ENCODE data around the gene DNAJB2. TPM values are rescaled to one million over a fixed set of nuclear protein-coding genes. Genes with fewer than 3 reads are reported as not detected.
"Not testable (repeated sequence)": the region's sequence is repeated elsewhere in the genome, so short reads cannot be mapped to it uniquely, and the experiment has no call there.

DNAJB2 gene
- total RNA-seq, 4 donors from 2014 or later: 91.2 to 138 (median 107) TPM

- WGBS: 63% methylated on average over 2 of the region's 2 CpGs
- H3K4me1 ChIP-seq: peaks cover 6% of the 10 kb centered on the region
- no peaks in the 10 kb centered on the region for H3K36me3 ChIP-seq
- H3K27ac ChIP-seq: no peak overlapping the region
- H3K9me3 ChIP-seq: no peaks in the 10 kb centered on the region
- no peak overlapping the region for H3K4me3 ChIP-seq
- no peak for TF ChIP-seq CTCF (IDR thresholded peaks at IDR 0.05)
- TF ChIP-seq EP300 (IDR thresholded peaks at IDR 0.05): no peak
- TF ChIP-seq POLR2A (IDR thresholded peaks at IDR 0.05): no peak
- no peak for TF ChIP-seq POLR2AphosphoS5 (IDR thresholded peaks at IDR 0.05)
- no peak for DNase-seq (ENCODE audit: low spot score in 2 of 2)
- peaks cover 69% of the 10 kb centered on the region for H3K27me3 ChIP-seq
Measured at GRCh38 chr2:219304223-219304622, 25.1 kb downstream of the DNAJB2 start.

DNA sequence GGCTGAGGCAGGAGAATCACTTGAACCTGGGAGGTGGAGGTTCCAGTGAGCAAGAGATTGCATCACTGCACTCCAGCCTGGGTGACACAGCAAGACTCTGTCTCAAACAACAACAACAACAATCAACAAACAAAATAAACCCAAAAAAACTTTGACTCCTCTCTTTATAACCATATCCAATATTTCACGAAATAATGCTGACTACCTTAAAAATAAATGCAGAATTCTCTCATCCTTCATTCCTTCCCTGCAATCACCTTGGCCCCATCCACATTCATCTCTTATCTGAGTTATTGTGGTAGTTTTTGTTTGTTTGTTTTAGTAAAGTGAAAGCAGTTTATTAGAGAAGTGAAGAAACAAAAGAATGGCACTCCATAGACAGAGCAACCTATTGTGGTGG, 26.9 kb downstream of the DNAJB2 start:
- TF ChIP-seq POLR2A (IDR thresholded peaks at IDR 0.05) (no peak), POLR2AphosphoS5 (IDR thresholded peaks at IDR 0.05) (no peak), EP300 (IDR thresholded peaks at IDR 0.05) (no peak), CTCF (IDR thresholded peaks at IDR 0.05) (no peak)
- no peaks in the 10 kb centered on the region for H3K36me3 ChIP-seq
- H3K27ac ChIP-seq: no peak overlapping the region
- WGBS: 83% methylated on average over 1 of the region's 1 CpG
- peaks cover 79% of the 10 kb centered on the region for H3K27me3 ChIP-seq
- DNase-seq (ENCODE audit: low spot score in 2 of 2): no peak
- no peaks in the 10 kb centered on the region for H3K9me3 ChIP-seq
- H3K4me3 ChIP-seq: no peak overlapping the region
- peaks cover 6% of the 10 kb centered on the region for H3K4me1 ChIP-seq

DNA sequence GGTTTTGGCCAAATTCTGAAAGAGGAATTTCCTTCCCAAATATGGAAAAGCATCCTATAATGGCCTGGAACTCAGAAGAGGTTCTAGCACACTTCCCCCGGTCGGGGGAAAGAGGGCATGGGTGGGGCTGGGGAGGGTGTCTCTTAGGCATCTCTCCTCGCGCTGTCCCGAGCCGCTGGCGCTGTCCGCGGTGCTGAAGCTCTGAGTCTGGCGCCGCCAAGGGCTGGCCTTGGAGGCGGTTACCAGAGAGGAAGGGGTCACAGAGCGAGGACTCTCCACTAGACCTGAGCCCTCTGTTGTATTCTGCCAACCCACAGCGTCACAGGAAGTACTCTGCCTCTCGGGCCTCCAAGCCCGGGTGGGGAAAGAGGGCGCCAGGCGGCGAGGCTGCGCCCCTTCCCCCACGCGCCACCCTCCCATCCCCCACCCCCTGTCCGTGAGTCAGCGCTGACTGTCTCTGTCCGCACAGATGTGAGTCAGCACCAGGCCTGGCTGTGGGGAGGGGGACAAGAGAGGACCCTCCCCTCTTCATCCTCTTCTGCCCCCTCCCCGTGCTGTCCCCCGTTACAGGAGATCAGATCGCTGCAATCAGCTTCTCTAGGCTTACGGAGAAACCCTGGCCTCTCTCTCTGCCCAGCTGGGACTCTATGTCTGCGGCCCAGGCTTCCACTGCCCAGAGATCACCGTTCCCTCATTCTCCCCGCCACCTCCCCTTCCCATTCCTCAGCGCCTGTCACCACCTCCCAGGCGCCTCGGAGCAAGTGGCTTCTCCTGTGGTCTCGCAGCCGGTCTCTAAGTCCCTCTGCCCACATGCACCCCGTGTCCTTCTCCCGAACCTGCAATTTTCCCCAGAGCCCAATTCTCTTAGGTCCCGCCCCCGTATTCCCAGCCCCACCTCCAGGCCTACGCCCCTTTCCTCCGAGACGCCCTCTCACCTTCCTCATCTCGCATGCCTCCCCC, 29.3 kb downstream of the DNAJB2 start:
- DNase-seq (ENCODE audit: low spot score in 2 of 2): peak in 1 of 2 donors; percentile 76
- Histone ChIP-seq H3K27ac (no peak overlapping the region), H3K27me3 (peaks cover 68% of the 10 kb centered on the region), H3K9me3 (no peaks in the 10 kb centered on the region), H3K4me1 (peaks cover 6% of the 10 kb centered on the region), H3K4me3 (no peak overlapping the region), H3K36me3 (no peaks in the 10 kb centered on the region)
- no peak for TF ChIP-seq CTCF (IDR thresholded peaks at IDR 0.05)
- no peak for TF ChIP-seq POLR2AphosphoS5 (IDR thresholded peaks at IDR 0.05)
- no peak for TF ChIP-seq POLR2A (IDR thresholded peaks at IDR 0.05)
- TF ChIP-seq EP300 (IDR thresholded peaks at IDR 0.05): no peak
- 6% methylated on average over 31 of the region's 45 CpGs for WGBS

DNA sequence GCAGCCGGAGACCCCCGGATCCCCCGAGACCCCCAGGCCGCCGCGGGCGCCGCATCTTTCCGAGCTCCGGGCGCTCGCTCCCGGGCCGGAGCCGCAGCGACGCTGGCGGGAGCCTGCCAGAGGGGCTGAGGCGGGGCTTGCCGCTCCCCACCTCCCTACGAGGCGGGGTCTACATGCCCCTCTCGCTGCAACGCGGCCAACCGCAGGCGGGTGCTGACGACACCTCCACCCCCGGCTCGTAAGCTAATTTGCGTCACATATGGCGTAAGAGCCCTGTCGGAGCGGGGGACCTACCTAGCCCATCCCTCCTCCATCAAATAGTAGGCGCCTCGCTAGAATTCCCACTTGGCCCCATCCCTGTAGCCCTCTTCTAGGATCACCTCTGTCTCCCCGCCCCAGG, 30.1 kb downstream of the DNAJB2 start, which contains the start of gene PTPRN:
PTPRN (minus strand) TSS at position 124 of the 400 bp plus-strand sequence; CDS start at position 55, 69 bp downstream.
- no peak within 1 kb of the TSS for H3K27ac ChIP-seq
- no peaks in the 10 kb centered on the region for H3K36me3 ChIP-seq
- no peak for TF ChIP-seq POLR2AphosphoS5 (IDR thresholded peaks at IDR 0.05)
- no peak for TF ChIP-seq POLR2A (IDR thresholded peaks at IDR 0.05)
- TF ChIP-seq CTCF (IDR thresholded peaks at IDR 0.05): no peak
- no peak for TF ChIP-seq EP300 (IDR thresholded peaks at IDR 0.05)
- H3K9me3 ChIP-seq: no peaks in the 10 kb centered on the region
- DNase-seq (ENCODE audit: low spot score in 2 of 2): peak in 1 of 2 donors; percentile 53
- 7% methylated on average over 15 of the region's 37 CpGs for WGBS
- no peak within 1 kb of the TSS for H3K4me3 ChIP-seq
- H3K27me3 ChIP-seq: peaks cover 61% of the 10 kb centered on the region
- peaks cover 6% of the 10 kb centered on the region for H3K4me1 ChIP-seq

DNA sequence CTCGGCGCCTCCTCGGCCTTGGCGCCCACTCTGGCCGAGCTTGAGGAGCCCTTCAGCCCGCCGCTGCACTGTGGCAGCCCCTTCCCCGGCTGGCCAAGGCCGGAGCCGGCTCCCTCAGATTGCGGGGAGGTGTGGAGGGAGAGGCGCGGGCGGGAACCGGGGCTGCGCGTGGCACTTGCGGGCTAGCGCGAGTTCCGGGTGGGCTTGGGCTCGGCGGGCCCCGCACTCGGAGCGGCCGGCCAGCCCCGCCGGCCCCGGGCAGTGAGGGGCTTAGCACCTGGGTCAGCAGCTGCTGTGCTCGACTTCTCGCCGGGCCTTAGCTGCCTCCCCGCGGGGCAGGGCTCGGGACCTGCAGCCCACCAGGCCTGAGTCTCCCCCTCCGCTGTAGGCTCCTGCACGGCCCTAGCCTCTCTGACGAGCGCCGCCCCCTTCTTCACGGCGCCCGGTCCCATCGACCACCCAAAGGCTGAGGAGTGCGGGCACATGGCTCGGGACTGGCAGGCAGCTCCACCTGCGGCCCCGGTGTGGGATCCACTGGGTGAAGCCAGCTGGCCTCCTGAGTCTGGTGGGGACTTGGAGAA, 33.6 kb downstream of the DNAJB2 start:
- not testable (repeated sequence) for H3K4me1 ChIP-seq; H3K36me3 ChIP-seq; H3K9me3 ChIP-seq; DNase-seq (ENCODE audit: low spot score in 2 of 2); H3K27ac ChIP-seq; H3K4me3 ChIP-seq
- 92% methylated on average over 20 of the region's 49 CpGs for WGBS
- peaks cover 43% of the 10 kb centered on the region for H3K27me3 ChIP-seq

All from suprapubic skin (tissue), 4 donors.